ENCODE results near the gene METRNL.

Gene METRNL

GRCh38 chr17:83042522-83043158 lies 36.8 kb upstream of the METRNL start:
- TF ChIP-seq FOXP2 (optimal IDR thresholded peaks at IDR 0.05; ENCODE audit: borderline replicate concordance, extremely low read depth, extremely low read length, insufficient read depth) (no peak), TAF1 (IDR thresholded peaks at IDR 0.05; ENCODE audit: borderline replicate concordance, insufficient read depth, low read length) (no peak), REST (IDR thresholded peaks at IDR 0.05; ENCODE audit: insufficient read depth in 1 of 2, low read depth in 2 of 2, low read length in 2 of 2) (no peak), POLR2AphosphoS5 (IDR thresholded peaks at IDR 0.05; ENCODE audit: low read depth, low read length) (no peak), SIN3A (IDR thresholded peaks at IDR 0.05; ENCODE audit: borderline replicate concordance, insufficient read depth, low read length) (no peak)

DNA sequence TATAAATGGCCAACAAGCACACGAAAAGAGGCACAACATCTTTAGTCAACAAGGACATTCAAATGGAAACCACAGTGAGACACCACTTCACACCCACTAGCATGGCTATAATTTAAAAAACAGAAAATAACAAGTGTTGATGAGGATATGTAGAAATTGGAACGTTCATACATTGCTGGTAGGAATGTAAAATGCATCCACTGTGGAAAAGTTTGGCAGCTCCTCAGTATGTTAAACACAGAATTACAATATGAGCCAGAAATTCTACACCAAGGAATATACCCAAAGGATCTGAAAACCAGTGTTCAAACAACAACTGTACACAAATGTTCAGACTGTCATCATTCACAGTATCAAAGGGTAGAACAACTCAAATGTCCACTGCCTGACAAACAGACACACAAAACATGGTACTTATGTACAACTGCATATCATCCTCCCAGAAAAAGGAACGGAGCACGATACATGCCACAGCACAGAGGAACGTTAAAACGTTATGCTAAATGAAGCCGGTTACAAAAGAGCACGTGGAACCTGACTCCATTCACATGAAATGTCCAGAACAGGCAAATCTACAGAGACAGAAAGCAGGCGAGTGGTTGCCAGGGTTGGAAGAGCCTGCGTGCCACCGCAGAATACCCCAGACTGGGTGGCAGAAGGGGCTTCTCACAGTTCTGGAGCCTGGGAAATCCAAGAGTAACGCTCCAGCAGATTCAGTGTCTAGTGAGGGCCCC lies 32.8 kb upstream of the METRNL start:
- TF ChIP-seq FOXP2 (optimal IDR thresholded peaks at IDR 0.05; ENCODE audit: borderline replicate concordance, extremely low read depth, extremely low read length, insufficient read depth), result no peak
- no peak for TF ChIP-seq TAF1 (IDR thresholded peaks at IDR 0.05; ENCODE audit: borderline replicate concordance, insufficient read depth, low read length)
- TF ChIP-seq POLR2AphosphoS5 (IDR thresholded peaks at IDR 0.05; ENCODE audit: low read depth, low read length), result no peak
- TF ChIP-seq REST (IDR thresholded peaks at IDR 0.05; ENCODE audit: insufficient read depth in 1 of 2, low read depth in 2 of 2, low read length in 2 of 2), result no peak
- no peak for TF ChIP-seq SIN3A (IDR thresholded peaks at IDR 0.05; ENCODE audit: borderline replicate concordance, insufficient read depth, low read length)

GRCh38 chr17:83047182-83047478 lies 32.3 kb upstream of the METRNL start:
- no peak for TF ChIP-seq FOXP2 (optimal IDR thresholded peaks at IDR 0.05; ENCODE audit: borderline replicate concordance, extremely low read depth, extremely low read length, insufficient read depth)
- TF ChIP-seq TAF1 (IDR thresholded peaks at IDR 0.05; ENCODE audit: borderline replicate concordance, insufficient read depth, low read length), result no peak
- TF ChIP-seq POLR2AphosphoS5 (IDR thresholded peaks at IDR 0.05; ENCODE audit: low read depth, low read length), result no peak
- TF ChIP-seq REST (IDR thresholded peaks at IDR 0.05; ENCODE audit: insufficient read depth in 1 of 2, low read depth in 2 of 2, low read length in 2 of 2), result no peak
- no peak for TF ChIP-seq SIN3A (IDR thresholded peaks at IDR 0.05; ENCODE audit: borderline replicate concordance, insufficient read depth, low read length)

DNA sequence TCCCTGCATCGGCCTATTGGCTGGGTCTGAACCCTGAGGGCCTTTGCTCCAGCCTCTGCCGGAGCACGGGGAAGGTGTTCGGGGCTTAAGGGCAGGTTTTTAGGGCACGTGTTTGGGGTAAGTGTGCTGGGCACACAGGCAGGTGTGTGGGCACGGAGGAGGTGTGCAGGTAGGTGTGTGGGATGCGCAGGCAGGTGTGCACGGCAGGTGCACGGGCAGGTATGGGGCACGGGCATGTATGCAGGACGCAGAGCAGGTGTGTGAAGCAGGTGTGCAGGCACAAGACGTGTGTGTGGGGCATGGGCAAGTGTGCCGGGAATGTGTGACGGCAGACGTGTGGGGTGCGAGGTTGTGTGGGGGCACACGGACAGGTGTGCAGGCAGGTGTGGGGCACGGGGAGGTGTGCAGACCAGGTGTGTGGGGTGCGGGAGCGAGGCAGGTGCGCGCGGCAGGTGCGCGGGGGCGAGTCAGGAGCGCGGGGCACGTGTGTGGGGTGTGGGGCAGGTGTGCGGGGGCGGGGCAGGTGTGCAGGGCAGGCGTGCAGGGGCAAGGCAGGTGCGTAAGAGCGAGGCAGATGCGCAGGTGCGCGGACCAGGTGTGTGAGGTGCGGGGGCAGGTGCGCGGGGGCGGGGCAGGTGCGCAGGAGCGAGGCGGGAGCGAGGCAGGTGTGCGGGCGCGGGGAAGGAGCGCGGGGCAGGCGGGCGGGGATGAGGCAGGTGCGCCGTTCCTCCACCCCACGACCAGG lies 28.6 kb upstream of the METRNL start:
- no peak for TF ChIP-seq FOXP2 (optimal IDR thresholded peaks at IDR 0.05; ENCODE audit: borderline replicate concordance, extremely low read depth, extremely low read length, insufficient read depth)
- no peak for TF ChIP-seq SIN3A (IDR thresholded peaks at IDR 0.05; ENCODE audit: borderline replicate concordance, insufficient read depth, low read length)
- TF ChIP-seq POLR2AphosphoS5 (IDR thresholded peaks at IDR 0.05; ENCODE audit: low read depth, low read length), result no peak
- TF ChIP-seq TAF1 (IDR thresholded peaks at IDR 0.05; ENCODE audit: borderline replicate concordance, insufficient read depth, low read length), result no peak
- no peak for TF ChIP-seq REST (IDR thresholded peaks at IDR 0.05; ENCODE audit: insufficient read depth in 1 of 2, low read depth in 2 of 2, low read length in 2 of 2)
